ENCODE measurements around the gene MRGPRD.
"Not testable (repeated sequence)": the region's sequence is repeated elsewhere in the genome, so short reads cannot be mapped to it uniquely, and the experiment has no call there.

The MRGPRD gene

DNA sequence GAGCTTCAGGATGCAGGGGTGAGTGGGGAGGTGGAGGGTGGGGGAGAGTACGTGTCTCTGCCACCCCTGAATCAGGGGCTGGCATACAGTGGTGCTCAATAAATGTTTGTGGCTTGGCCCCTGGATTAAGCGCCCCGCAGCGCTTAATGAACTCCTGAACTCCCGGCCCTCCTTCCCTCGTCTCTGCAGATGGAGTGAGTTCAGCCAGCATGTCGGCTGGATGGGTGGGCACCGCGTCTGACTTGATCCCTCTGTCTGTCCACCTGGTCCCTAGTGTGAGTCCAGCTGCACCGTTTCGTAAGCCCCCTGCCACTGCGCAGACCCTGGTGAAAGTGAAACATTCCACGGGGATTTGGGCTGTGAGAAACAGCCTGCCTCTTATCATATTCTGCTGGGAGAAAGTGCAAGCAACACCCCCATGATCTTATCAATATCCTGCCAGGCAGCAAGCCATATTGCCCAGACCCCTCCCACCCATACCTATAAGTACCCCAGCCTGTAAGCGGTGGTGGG is 12.0 kb upstream of the MRGPRD start:
- DNase-seq: no peak

DNA sequence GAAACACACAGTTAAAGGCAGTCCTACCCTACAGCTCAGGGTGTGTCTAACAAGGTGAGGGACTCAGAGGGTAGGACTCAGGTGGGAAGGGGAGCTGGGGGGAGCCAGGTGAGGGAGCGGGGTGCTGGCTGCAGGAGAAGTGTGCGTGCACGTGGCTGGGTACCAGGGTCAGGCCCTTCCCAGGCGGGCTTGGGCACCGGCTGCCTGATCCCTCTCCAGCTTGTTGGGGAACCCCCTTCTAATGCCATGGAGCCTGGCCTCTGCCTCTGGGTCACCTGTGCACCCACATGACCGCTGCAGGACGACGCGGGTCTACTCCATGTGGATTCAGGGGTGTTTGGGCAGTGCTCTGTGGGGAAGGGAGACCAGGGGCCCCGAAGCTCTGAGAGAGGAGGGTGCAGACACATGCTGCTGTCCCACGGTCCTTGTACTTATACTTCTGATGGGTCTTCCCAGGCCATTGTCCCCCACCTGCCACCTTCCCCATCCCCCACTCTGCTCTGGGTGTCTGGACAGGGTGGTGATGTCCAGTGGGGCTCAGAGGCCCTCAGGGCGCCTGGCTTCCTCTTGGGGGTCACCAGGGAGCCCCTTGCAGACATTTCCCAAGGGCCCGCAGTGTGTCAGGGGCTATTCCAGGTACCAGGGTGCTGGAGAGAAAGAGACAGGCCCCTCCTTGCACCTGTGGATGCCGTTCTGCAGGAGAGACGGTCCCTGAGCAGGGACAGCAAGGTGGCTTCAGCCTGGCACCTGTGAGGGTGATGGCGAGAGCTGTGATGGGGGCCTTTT is 10.4 kb upstream of the MRGPRD start:
- no peak for DNase-seq

DNA sequence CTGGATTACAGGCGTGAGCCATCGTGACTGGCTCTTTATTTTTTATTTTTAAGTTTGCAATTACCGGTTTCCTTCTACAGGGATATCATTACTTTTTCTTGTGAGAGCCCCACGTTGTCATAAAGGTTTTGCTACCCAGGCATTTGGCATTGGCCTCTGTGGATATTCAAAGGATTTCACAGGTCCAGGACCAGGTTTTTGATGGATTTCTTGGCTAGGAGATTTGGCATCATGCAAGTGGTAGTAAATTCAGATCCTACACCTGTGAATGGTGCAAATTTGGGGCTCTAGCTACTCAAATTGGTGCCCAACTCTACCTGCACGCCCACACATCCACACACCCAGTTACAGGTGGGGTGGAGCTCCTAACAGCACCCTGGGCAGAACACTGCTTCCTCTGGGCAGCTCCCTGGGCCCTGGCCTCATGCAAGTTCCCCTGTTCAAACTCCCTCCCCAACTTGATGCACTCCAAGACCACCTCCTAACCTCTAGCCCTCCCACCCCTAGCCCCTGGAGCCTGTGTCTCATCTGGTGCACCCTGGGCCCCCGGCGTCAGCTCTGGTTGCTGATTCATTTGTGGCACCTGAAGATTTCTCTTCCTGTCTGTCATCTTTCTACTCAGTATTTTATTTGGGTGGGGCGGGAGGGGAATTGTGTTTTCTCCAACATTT is 9.3 kb upstream of the MRGPRD start:
- DNase-seq: no peak

DNA sequence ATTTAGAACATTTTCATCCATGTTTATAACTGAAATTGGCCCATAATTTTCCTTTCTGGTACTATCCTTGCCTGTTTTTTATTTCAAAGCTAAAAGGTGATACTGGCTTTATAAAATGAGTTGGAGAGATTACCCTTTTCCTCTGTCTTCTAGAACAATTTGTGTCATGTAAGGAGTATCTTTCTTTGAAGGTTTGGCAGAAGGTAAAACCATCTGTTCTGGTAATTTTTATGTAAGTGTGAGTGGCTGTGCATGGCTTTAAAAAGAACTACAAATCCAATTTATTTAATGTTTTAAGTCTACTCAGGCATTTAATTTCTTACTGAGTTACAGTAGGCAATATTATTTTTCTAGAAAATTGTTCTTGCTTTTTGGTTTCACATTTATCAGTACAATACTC is 7.7 kb upstream of the MRGPRD start:
- DNase-seq: no peak

DNA sequence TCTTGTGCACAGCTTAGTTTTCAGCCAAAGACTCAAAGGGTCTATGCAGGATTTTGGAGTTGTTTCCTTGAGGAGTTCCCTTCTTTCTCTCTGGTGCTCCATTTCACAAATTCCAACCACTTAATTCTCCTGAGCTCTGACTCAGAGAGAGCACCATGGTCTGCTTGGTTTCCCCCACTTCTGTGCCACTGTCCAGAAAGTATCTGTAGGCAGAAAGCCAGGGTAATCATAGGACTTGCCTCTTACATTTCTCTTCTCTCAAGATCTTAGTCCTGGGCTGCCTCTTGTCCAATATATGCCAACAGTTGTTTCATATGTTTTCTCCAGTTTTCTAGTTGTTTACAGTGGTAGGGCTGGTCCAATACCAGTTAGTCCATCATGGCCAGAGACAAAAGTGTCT is 6.4 kb upstream of the MRGPRD start:
- no peak for DNase-seq

DNA sequence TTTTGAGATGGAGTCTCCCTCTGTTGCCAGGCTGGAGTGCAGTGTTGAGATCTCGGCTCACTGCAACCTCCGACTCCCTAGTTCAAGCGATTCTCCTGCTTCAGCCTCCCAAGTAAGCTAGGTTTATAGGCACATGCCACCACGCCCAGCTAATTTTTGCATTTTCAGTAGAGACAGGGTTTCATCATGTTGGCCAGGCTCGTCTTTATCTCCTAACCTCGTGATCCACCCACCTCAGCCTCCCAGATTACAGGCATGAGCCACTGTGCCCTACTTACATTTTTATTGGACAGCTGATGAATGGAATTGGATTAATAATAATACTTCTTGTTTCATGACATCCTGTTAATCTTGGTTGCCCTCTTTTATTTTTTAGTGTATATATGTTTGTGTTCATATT is 3.0 kb upstream of the MRGPRD start:
- no peak for DNase-seq

DNA sequence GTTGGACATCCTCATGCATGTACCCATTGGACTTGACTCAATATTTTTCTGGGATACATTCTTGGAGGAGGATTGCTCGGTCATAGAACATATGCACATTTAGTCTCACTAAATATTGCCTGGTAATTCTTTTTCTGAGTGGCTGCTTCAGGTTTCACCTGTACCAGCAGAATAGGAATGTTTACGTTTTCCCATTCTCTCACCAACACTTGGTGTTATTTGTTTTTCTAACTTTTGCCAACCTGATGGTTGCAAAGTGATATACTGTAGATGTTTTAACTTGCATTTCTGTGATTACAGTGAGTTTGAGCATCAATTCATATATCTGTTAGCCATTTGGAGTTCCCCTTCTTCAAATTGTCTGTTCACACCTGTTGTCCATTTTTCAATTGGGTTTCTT is 1.3 kb upstream of the MRGPRD start:
- DNase-seq: no peak

DNA sequence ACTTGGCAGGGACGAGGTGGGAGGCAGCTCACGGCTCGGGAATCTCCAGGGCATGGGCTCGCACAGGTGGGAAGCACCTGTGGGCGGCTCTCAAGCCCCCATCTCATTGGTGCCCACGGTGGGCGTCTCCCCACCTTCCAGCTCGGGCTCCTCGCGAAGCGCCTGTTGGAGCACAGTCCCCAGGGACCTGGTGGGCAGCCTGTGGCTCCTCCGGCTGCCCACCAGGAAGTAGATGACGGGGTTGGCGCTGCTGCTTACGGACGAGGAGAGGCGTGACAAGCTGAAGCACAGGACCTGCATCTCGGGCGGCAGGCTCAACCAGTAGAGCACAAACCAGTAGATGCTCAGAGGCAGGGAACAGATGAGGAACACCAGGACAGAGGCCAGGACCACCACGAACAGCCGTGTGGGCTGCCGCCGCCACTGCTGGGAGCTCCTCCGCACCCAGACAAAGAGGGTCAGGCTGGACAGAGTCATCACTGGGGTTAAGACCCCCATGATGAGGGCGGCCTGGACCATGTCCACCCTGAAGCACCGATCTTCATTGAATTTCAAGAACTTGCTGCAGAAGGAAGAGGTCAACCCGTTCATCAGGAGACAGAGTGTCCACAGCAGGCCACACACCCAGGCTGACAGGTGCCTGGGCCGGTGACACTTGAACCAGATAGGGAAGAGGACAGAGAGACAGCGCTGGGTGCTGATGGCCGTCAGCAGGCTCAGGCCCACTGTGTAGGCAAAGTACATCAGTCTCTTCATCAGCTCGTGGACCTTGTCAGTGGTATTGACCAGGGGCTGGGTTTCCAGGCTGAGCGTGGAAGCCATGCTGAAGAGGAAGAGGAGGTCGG is 633 bp downstream of the MRGPRD start:
- DNase-seq: no peak

DNA sequence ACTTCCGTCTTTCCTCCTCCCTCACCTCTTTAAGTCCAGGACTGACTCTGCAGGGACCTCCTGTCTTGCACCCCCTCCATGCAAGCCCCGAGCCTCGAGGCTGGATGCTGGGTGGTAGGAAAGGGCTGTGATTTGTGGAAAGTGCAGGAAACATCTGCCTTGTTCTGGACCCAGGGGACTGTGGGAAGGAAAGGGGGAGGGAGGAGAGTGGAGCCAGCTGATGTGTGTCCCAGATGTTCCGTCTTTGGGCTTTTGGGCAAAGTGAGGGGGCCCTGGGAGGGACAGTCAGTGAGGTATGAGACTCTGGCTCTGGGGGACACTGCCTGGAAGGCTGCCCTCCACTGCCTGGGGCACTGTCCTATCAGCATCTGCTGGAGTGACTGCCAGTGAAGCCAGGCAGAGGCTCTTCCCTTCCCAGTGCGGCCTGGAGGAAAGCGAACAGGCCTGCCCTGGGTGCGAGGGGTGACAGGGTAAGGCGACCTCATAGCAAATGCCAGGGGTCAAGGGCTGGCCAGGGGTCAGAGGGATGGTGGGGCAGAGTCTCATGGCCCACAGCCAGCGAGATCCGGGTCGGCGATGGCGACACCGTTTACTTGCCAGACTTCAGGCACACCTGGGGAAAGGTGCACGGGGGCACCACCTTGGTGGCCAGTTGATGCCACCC is 1.7 kb downstream of the MRGPRD start:
- DNase-seq: no peak

DNA sequence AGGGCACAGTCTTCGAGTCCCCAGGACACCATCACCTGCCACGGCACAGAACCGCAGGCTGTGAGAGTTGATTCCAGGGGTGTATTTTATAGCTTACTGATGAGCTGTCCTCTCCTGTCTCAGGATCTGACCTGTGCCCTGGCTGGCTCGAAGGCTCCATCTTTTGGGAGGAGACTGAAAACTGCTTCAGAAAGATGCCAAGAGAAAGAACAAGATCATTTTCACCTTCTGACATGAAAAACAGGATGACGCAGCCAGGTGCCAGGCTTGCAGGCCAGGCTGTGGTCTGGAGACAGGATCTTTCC is 2.2 kb downstream of the MRGPRD start:
- no peak for DNase-seq

DNA sequence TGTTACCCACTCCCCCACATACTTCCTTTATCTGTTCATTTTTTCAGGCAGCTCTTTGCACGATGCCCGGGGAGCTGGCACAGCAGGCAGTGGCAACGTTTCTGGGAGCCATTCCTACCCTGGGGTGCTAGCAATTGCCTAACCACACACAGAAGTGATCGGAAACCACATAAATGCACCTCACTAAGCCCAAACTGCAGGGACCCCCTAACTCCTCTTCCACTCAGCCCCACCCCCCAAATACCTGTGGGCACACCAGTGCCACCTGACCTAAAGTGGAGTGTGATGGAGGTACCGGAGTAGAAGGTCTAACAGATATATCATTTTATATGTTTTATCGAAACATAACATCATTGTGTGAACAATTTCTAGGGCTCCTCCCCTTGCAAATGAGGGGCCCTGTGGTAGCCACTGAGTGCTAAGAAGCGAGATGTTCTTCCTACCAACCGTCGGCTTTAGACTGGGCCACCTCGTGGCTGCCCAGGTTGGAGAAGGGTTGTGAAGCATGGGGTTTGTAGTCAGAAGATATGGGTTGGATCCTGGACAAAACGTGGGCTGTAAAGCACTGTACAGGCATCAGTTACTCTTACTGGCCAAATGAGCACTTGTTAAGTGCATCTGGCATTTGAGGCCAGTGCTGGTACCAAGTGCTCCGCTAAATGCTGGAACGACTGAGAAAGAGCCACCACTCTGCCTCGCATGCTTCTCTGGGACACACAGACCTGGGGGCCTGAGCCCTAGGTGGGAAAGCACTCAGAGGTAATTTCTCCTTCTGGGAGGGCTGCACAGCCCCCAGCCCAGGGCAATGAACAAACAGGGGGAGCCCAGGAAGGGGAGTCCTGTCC is 2.8 kb downstream of the MRGPRD start:
- DNase-seq: no peak

DNA sequence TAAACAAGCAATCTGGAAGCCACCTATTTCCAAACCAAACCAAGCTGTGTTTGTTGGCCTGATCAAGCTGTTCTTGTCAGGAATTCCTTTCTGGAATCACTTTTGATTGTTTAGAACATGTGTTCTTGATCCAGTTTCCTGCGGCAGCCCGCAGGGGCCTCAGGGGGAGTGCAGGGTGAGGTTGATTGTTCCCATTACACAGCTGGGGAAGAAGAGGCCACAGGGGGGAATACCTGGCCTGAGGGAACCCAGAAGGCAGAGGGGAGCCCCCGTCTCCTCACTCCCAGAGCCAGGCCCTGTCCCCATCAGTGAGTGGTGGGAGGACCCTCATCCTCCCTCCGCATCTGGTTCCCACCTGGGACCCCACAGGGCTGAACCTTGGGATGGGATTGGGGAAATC is 4.2 kb downstream of the MRGPRD start:
- no peak for DNase-seq

DNA sequence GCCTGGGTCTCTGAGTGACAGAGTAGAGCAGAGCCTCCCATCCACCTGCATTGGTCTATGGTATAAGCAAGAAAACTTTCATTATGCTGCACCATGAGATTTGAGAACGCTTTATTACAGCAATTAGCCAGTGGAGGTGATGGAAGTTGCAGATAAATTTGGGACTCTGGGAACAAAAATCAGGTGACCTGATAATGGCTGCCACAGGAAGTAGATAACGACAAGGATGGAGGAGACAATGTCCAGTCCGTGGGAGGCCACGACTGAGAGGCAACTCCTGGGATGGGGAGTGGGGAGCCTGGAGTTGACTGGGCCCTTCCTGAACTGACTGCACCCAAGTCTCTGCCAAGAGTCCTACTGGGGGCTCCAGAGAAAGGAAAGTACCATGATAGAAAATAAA is 4.7 kb downstream of the MRGPRD start:
- no peak for DNase-seq

DNA sequence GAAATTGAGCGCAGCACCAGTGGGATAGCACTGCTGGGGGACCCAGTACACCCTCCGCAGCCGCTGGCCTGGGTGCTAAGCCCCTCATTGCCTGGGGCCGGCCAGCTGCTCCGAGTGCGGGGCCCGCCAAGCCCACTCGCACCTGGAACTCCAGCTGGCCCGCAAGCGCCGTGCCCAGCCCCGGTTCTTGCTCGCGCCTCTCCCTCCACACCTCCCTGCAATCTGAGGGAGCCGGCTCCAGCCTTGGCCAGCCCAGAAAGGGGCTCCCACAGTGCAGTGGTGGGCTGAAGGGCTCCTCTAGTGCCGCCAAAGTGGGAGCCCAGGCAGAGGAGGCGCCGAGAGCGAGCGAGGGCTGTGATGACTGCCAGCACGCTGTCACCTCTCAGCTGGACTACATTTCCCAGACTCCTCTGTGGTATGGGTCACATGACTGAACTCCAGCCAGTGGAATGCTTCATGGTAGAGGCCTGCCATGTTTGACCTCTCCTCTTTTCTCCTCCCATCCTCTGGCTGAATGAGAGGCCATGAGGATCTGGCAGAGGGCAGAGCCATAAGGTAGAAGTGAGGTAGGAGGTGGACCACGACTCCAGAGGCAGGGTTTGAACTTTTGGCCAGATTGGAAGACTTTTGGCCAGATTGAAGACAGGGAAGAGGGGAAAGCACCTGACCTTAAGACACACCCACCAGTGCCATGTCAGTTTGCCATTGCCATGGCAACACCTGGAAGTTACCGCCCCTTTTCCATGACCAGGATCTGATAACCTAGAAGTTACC is 6.2 kb downstream of the MRGPRD start:
- DNase-seq: no peak

DNA sequence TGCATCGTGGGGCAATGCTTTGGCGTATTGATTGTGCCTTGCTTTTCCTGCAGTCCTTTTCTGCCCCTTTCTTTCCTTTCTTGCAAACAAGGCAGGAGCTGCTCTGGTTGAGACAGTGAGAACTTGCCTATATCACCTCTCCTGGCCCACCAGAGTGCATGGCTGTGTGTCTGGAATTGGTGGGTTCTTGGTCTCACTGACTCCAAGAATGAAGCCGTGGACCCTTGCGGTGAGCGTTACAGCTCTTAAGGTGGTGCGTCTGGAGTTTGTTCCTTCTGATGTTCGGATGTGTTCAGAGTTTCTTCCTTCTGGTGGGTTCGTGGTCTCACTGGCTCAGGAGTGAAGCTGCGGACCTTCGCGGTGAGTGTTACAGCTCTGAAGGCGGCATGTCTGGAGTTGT is 7.1 kb downstream of the MRGPRD start:
- DNase-seq: not testable (repeated sequence)

DNA sequence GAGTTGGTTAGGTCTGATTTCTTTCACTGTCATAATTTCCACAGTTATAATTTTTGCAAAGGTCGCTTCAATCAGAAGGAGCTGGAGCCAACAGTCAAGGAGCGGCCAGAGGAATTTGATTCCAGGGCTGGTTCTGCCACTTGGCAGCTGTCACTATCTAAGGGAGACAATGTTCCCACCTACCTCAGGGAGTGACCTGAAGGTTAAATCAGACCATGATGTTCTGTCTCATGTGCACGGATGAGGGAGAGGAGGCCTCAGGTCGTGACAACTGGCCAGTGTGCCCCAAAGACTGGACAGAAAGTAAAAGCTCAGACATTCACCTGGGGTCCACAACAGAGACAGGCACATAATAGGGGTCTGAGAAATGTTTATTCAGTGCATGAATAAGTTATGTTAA is 7.6 kb downstream of the MRGPRD start:
- DNase-seq: no peak

DNA sequence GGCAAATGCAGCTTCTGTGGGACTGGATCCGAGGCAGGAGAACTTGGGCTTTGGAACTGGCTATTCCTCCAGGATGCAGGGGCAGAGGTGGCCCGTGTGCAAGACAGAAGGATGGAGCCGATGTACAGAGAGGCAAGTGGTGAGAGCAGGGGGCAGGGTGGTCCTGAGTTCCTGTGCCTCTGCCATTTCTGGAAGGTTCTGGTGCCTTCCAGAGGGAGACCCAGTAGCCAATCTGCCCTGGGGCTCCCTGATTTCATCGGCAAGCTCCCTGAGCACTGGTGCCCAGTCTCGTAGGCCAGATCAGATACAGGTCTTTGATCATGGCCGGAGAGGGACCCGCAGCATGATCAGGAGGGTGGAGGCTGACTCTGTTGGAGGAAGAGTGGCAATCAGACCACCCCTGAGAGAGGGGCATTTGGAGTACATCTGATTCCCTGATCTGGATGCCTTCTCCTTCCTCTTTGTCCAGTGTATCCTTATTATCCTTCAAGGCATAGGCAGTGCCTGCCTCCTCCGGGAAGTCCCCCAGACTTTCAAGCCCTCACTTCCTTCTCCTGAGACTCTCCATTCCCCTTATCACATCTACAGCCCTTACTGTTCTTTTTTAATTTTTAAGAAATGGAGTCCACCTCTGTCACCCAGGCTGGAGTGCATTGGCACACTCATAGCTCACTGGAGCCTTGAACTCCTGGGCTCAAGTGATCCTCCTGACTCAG is 9.7 kb downstream of the MRGPRD start:
- DNase-seq: no peak

DNA sequence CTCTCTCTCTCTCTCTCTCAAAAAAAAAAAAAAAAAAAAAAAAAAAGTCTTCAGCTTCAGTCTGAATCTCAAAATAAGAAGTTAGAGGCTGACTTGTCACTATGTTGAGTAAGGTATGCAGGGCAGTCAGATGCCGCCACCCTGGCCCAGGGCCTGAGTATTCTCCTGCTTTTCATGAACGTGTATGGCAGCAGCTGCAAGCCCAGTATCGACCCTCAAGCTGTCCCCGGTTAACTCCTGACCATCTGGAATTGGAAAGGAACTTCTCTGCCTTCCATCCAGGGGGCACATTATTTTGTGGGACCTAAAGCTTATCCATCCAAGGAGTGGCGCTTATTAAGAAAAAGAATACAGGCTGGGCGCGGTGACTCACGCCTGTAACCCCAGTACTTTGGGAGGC is 11.4 kb downstream of the MRGPRD start:
- no peak for DNase-seq

DNA sequence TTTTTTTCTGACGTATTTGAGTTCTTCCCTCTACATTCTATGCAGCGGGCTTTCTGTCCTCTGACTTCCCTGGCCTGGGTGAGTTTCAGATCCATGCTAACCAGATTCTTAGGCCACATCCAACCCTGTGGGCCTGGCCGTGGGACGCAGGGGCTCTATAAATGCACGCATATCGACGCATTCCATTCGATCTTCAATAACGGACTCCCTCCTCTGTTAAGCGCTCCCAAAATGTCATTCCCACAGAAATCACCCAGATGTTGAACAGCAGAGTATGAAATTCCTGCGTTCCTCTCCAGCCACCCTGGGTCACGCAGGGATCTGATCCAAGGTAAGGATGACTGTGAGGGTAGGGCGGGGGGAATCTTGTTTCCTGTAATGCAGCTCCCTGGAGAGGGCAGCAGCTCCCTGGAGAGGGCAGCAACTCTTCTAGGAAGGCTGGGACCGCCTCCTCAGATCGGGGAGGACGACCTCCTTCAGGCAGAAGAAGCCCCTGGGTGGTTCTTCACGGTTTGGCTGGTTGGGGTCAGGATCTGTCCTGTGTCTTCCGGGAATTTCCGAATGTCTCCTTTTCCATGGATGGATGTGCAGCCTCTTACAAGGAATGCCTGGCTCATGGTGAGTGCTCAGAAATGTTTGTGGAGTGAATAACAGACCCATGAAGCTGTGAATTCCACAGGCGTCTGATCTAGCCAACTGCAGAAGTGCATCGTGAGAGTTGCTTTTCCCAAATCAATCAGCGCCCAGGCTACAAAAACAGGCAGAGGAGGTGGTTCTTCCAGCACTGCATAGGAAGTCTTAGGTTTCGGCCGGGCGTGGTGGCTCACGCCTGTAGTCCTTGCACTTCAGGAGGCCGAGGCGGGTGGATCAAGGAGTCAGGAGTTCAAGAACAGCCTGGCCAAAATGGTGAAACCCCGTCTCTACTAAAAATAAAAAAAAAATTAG is 12.2 kb downstream of the MRGPRD start:
- no peak for DNase-seq

All from CD4-positive, alpha-beta T cell treated with Interleukin-6 for 4 hours (primary cell).